MV-4-11 (cell line): ENCODE measurements around the gene TBCK.
"Not testable (repeated sequence)": the region's sequence is repeated elsewhere in the genome, so short reads cannot be mapped to it uniquely, and the experiment has no call there.

Source experiments
- DNase-seq: peaks from one replicate; lab custom pipeline; 2025; lab: John Stamatoyannopoulos, UW

TBCK gene

GRCh38 chr4:106321814-106322213 is 5.8 kb upstream of the TBCK start:
- not testable (repeated sequence) for DNase-seq

- DNase-seq: not testable (repeated sequence)
Measured at GRCh38 chr4:106321168-106321567, 5.2 kb upstream of the TBCK start.

- no peak for DNase-seq
Measured at GRCh38 chr4:106320235-106320634, 4.2 kb upstream of the TBCK start.

DNA sequence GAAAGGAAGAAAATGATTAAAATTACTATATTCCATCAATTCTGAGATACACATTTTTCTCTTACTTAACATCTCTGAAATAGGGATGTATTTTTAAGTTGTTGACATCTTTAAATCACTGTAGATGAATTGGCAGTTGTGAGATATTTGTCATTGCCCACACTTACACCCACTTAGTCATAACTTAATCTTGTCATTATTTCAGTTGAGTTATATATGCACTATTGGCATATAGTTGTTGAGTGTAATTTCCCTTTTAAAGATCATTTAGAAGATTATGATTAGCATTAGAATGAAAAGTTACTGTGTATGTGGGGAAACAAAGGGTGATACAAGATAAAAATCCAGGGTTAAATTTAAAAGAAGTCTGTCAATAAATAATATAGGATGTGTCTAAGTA is 2.5 kb upstream of the TBCK start:
- no peak for DNase-seq

DNA sequence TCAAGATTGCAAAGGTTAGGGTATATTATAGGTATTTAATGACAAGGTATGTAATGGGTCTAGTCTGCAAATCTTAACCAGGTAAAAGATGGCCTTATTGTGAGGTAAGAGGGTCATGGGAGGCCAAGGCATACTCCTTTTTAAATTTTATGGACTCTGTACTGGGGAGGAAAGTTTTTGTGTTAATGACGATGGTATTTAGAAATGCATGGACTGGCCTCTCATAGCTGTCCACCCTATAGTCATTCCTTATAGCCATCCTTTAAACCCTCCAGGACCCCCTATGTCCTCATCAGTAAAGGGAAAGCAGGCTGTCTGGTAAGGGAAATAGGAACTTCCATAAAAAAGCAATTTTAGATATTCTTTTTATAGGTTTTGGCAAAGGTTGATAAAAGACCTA is 1.8 kb upstream of the TBCK start:
- no peak for DNase-seq

DNA sequence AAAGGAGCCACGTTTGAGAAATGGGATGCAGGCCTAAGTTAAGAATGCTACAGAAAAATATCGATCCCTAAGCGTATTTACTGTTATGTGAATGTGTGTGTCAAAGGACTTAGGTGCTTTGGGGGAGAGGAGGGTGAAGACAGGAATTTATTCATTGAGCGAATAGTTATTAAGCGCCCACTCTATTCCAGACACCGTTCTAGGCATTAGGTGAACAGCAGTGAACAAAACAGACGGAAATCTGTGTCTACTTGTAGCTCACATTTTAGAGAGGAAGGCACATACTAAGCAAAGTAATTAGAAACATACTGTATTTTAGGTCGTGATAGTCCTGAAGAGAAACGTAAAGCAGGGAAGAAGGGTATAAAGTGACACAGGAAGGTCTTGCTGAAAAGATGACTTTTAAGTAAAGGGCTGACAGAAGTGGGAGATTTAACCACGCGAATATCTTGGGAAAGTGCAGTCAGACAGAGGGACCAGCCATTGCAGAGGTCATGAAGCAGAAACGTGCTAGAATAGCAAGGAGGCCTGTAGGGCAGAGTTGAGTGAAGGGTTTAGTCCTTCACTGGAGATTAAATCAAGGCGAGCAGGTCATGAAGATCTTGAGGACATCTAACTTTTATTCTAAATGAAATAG is 882 bp upstream of the TBCK start:
- no peak for DNase-seq

GRCh38 chr4:106315476-106315967 is 487 bp downstream of the TBCK start:
- DNase-seq: peak; percentile 28

DNA sequence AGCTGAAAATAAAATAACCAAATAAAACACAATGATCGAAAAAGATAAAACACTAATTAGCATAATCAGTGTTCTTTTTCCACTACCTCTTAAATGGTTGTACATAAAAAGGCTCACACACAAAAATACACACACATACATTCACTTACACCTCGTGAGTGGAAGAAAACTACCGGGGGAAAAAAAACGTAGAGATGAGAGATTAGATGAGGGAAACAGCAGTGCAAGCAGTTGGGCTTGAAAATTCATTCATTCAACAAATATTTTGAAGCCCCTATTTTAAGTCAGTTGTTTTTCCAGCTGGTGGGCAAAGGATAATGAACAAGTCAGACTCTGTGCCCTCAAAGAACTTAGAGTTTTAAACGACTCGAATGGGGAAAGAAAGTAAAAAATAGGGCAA is 1.0 kb downstream of the TBCK start:
- no peak for DNase-seq

DNA sequence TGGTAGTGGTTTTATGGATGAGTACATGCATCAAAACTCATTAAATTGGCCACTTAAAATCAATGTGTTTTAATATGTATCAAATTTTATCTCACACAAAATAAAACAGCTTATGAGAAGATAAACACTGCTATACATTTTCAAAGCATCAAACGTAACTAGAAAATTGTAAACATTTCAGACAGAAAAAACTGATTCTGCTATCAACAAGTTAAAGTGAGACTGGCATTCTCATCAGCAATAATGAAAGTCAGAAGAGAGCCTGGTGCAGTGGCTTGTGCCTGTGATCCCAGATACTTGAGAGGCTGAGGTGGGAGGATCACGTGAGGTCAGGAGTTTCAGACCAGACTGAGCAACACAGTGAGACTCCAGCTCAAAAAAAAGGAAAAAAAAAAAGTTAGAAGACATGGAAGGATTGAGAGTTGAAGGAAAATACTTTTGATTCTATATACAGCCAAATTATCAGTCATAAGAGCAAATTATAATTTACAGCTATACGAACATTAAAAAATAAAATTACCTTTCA is 2.9 kb downstream of the TBCK start:
- no peak for DNase-seq

GRCh38 chr4:106312377-106312776 is 3.6 kb downstream of the TBCK start:
- no peak for DNase-seq

- DNase-seq: no peak
Measured at GRCh38 chr4:106306561-106306960, 9.4 kb downstream of the TBCK start.

GRCh38 chr4:106305435-106306055 is 10.5 kb downstream of the TBCK start:
- no peak for DNase-seq

DNA sequence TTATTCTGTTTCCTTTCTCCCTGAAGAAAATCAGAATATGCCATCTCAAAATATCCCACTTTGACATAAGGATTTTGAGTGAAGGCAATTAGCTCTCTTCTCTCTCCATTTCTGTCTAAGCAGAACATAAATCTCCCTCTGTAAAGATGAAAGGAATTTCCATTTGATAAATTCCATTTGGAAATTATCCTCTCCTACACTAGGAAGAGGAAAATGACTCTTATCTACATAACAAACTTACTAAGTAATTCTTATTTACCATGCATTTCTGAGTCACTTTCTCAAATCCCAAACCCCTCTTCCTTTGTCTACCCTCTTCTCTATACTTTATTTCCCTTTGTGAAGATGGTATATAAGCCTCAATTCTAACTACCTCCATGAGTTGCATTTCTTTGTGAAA is 11.4 kb downstream of the TBCK start:
- DNase-seq: no peak

GRCh38 chr4:106303548-106304281 is 12.3 kb downstream of the TBCK start:
- no peak for DNase-seq

- no peak for DNase-seq
Measured at GRCh38 chr4:106302062-106302438, 14.0 kb downstream of the TBCK start.

GRCh38 chr4:106301393-106302061 is 14.5 kb downstream of the TBCK start:
- DNase-seq: no peak

DNA sequence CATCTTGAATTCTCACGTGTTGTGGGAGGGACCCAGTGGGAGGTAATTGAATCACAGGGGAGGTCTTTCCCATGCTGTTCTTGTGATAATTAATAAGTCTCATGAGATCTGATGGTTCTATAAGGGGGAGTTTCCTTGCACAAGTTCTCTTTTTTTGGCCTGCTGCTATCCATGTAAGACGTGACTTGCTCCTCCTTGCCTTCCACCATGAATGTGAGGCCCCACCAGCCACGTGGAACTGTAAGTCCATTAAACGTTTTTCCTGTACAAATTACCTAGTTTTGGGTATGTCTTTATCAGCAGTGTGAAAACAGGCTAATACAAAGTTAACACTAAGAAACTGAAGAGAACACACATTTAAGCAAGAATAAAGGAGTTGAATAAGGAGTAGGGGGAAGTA is 16.0 kb downstream of the TBCK start:
- no peak for DNase-seq

DNA sequence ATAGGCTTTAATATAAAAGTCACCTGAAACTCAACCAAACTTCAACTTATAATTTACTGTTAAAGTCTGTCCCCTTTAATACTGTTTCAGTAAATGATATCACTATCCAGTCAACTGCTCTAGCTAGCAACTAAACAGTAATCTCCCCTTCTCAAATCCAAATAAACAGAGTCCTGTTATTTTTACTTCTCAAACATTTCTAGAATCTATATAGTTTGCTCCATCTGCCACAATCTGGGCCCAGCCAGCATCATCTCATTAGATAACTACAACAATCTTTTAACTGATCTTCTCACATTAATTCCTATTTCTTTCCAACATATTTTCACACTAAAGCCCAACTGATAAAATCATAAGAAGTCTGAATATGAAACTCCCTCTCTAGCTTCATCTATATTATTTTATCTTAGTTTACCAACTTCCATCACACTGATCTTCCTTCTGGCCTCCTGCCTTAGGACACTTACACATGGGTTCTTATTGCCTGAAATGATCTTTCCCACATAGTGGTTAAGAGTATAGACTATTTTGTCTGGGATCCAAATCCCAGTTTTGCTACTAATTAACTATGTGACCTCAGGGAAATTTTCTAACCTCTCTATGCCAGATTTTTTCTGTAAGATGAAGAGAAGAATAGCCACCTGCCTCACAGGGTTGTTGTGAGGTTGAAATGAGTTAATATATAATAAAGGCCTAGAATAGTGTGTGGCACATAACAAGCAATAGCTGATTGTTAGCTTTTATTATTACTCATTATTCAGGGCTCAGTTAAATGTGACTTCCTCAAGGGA is 18.6 kb downstream of the TBCK start:
- DNase-seq: no peak

DNA sequence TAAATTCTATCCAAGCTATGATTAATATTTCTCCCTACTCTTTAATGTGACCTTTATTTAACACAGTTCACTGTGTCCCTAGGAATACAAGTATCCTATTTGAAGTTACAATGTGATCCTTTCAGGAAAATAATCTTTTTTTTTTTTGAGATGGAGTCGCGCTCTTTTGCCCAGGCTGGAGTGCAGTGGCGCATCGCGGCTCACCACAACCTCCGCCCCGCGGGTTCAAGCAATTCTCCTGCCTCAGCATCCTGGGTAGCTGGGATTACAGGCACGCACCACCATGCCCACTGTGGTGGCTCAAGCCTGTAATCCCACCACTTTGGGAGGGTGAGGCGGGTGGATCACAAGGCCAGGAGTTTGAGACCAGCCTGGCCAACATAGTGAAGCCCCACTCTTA is 21.9 kb downstream of the TBCK start:
- no peak for DNase-seq

GRCh38 chr4:106291678-106292077 is 24.3 kb downstream of the TBCK start:
- DNase-seq: no peak

GRCh38 chr4:106289737-106290136 is 26.3 kb downstream of the TBCK start:
- no peak for DNase-seq
